K562 (cell line): Measurements from ENCODE around the gene TPM4. TPM values are rescaled to one million over a fixed set of nuclear protein-coding genes. Genes with fewer than 3 reads are reported as not detected.

Experiments used
- ATF2 ChIP-seq: sonication (generic); formaldehyde crosslinking; IDR thresholded peaks from 2 replicates; pipeline ENCODE4 v1.8.1; 2022; ENCODE audit warnings: missing genetic modification reagents
- ATF4 ChIP-seq: fragments of 450-650 bp; formaldehyde crosslinking; IDR thresholded peaks from 2 replicates; pipeline ENCODE4 v1.4.0; 2022; ENCODE audit warnings: mild to moderate bottlenecking, moderate library complexity
- CBFA2T3 ChIP-seq: fragments of 450-650 bp; IDR thresholded peaks from 2 replicates; pipeline ENCODE4 v1.6.1; 2017
- EP300 ChIP-seq: IDR thresholded peaks from 2 replicates; pipeline ENCODE4 v1.6.1; 2012; ENCODE audit warnings: low read length, improper control_type of control experiment
- HDAC2 ChIP-seq: fragments of 450-650 bp; IDR thresholded peaks from 2 replicates; pipeline ENCODE4 v1.6.1; 2016; ENCODE audit warnings: mild to moderate bottlenecking
- HDAC6 ChIP-seq: IDR thresholded peaks from 2 replicates; pipeline ENCODE4 v1.6.1; 2012; ENCODE audit warnings: low read depth, mild to moderate bottlenecking, control low read depth, inconsistent platforms, low read length, moderate library complexity
- HDGF ChIP-seq: fragments of 450-650 bp; IDR thresholded peaks from 2 replicates; pipeline ENCODE4 v1.6.1; 2016
- KDM2B ChIP-seq: fragments of 250-450 bp; sonication (Bioruptor Pico); IDR thresholded peaks from 2 replicates; pipeline ENCODE4 v1.8.0; 2021; ENCODE audit warnings: mild to moderate bottlenecking, moderate library complexity
- MBD1 ChIP-seq: fragments of 250-450 bp; sonication (Bioruptor Pico); IDR thresholded peaks from 2 replicates; pipeline ENCODE4 v1.8.0; 2022; ENCODE audit warnings: inconsistent platforms
- MCM5 ChIP-seq: fragments of 450-650 bp; IDR thresholded peaks from 2 replicates; pipeline ENCODE4 v1.6.1; 2016; ENCODE audit warnings: low read depth
- MLX ChIP-seq, 2 experiments: fragments of 450-650 bp in 1 of 2; sonication (generic) in 1 of 2; formaldehyde crosslinking; conservative IDR thresholded peaks; 2 replicates each; pipeline versions ENCODE4 v1.4.0 to v1.8.1; 2020 to 2022; ENCODE audit warnings: mild to moderate bottlenecking in 1 of 2, missing genetic modification reagents in 1 of 2
- NEUROD1 ChIP-seq: fragments of 150-350 bp; IDR thresholded peaks from 2 replicates; pipeline ENCODE4 v1.6.1; 2014; ENCODE audit warnings: borderline replicate concordance, low read length, low read depth; ENCODE audit not compliant: partially characterized antibody
- PCBP1 ChIP-seq: fragments of 200-400 bp; formaldehyde crosslinking; IDR thresholded peaks from 2 replicates; pipeline ENCODE4 v1.6.1; 2018; ENCODE audit warnings: mild to moderate bottlenecking, low read depth, low read length; ENCODE audit not compliant: poor library complexity, severe bottlenecking
- POLR2AphosphoS2 ChIP-seq: IDR thresholded peaks from 2 replicates; pipeline ENCODE4 v1.6.1; 2012; ENCODE audit warnings: low read length, improper control_type of control experiment
- PRPF4 ChIP-seq: fragments of 200-400 bp; formaldehyde crosslinking; IDR thresholded peaks from one replicate; pipeline ENCODE4 v1.6.1; 2017; ENCODE audit warnings: low read length, low read depth, mild to moderate bottlenecking; ENCODE audit not compliant: insufficient read depth, poor library complexity, severe bottlenecking
- RBM39 ChIP-seq: fragments of 200-400 bp; formaldehyde crosslinking; optimal IDR thresholded peaks from 2 replicates; pipeline ENCODE3; 2018; ENCODE audit warnings: low read depth, low read length
- RCOR1 ChIP-seq, 2 experiments: IDR thresholded peaks; 2 replicates each; pipeline ENCODE4 v1.6.1; 2012; ENCODE audit warnings: low read depth in 2 of 2, low read length in 2 of 2, borderline replicate concordance in 1 of 2, improper control_type of control experiment in 1 of 2
- RNF2 ChIP-seq: sonication (generic); IDR thresholded peaks from 2 replicates; pipeline ENCODE4 v1.6.1; 2016
- SRSF3 ChIP-seq: fragments of 200-400 bp; formaldehyde crosslinking; IDR thresholded peaks from 2 replicates; pipeline ENCODE4 v1.6.1; 2016; ENCODE audit warnings: mild to moderate bottlenecking, low read length, moderate library complexity; ENCODE audit not compliant: insufficient read depth
- TFE3 ChIP-seq: fragments of 450-650 bp; formaldehyde crosslinking; IDR thresholded peaks from 2 replicates; pipeline ENCODE4 v1.4.0; 2020; ENCODE audit warnings: mild to moderate bottlenecking, mixed read lengths
- ZFX ChIP-seq: sonication (generic); formaldehyde crosslinking; IDR thresholded peaks from 2 replicates; pipeline ENCODE4 v1.8.0; 2022; ENCODE audit warnings: mild to moderate bottlenecking, missing genetic modification reagents, moderate library complexity
- ZKSCAN3 ChIP-seq: fragments of 250-450 bp; sonication (Bioruptor Pico); IDR thresholded peaks from 2 replicates; pipeline ENCODE4 v1.4.0; 2020
- ZNF3 ChIP-seq: fragments of 250-450 bp; sonication (Bioruptor Pico); IDR thresholded peaks from 2 replicates; pipeline ENCODE4 v1.5.0; 2021; ENCODE audit warnings: mild to moderate bottlenecking, moderate library complexity
- polyA plus RNA-seq, 8 experiments: library from polyadenylated mRNA; depleted of rRNA in 4 of 8; stranded (reverse) in 5 of 8; unstranded in 3 of 8; fragments of >200 nt; fragmentation: Nextera tagmentation in 2 of 8; fragmentation: Illumina TruSeq in 1 of 8; extraction: Ambion mirVana in 2 of 8; extraction: Trizol in 1 of 8; gene quantifications; 2 replicates each; pipeline versions ENCODE4 v1.2.1 to v1.2.3, GENCODE V29; 2011 to 2014; ENCODE audit warnings: inconsistent platforms in 1 of 8, missing spikeins in 1 of 8
- total RNA-seq, 7 experiments: library from RNA; depleted of rRNA in 6 of 7; stranded (reverse); fragments of >200 nt in 6 of 7; fragmentation: Illumina TruSeq in 2 of 7; extraction: Trizol in 2 of 7; gene quantifications; 2 replicates each; pipeline versions ENCODE4 v1.2.1 to v1.2.3, GENCODE V29; 2011 to 2021; ENCODE audit warnings: low replicate concordance in 1 of 7

The TPM4 gene
- total and polyA plus RNA-seq, 9 of the 15 experiments (the other 6 are each of a cell fraction or from before 2014, with no cell fraction given), result 28.1 to 111 (median 77.4) TPM

GRCh38 chr19:16066611-16067104, 9.6 kb upstream of the TPM4 start (continued):
- no peak for TF ChIP-seq ATF2 (CRISPR knock-in tag)
- peak; percentile 11; the same call in 1 of the 2 replicates for TF ChIP-seq EP300
- TF ChIP-seq ATF4, result no peak
- TF ChIP-seq CBFA2T3, result peak; percentile 29; the same call in 1 of the 2 replicates
- TF ChIP-seq HDGF, result peak; percentile 94; the same call in 1 of the 2 replicates
- TF ChIP-seq ZFX, result peak; percentile 14; the same call in 1 of the 2 replicates
- no peak for TF ChIP-seq MBD1 (CRISPR knock-in tag)
- no peak for TF ChIP-seq PRPF4
- no peak for TF ChIP-seq TFE3 (CRISPR knock-in tag)
- TF ChIP-seq PCBP1, result no peak
- no peak for TF ChIP-seq KDM2B (CRISPR knock-in tag)
- TF ChIP-seq RNF2, result no peak
- TF ChIP-seq NEUROD1, result no peak
- TF ChIP-seq ZNF3 (CRISPR knock-in tag), result no peak
- TF ChIP-seq ZKSCAN3 (CRISPR knock-in tag), result no peak
- TF ChIP-seq HDAC2, result peak; percentile 95
- no peak for TF ChIP-seq SRSF3
- TF ChIP-seq MLX (CRISPR knock-in tag; conservative IDR thresholded peaks at IDR 0.05), result no peak
- TF ChIP-seq RBM39, result peak; percentile 80
- TF ChIP-seq HDAC6, result no peak
- peak in 1 of 2 experiments; percentile 95; a peak in 3 of 4 replicates for TF ChIP-seq RCOR1 (IDR thresholded peaks at IDR 0.05; ENCODE audit: borderline replicate concordance in 1 of 2, low read depth in 2 of 2, low read length in 2 of 2)
- no peak for TF ChIP-seq POLR2AphosphoS2
- TF ChIP-seq MCM5, result no peak
